SJCRH30 (cell line): ENCODE data around the gene KISS1R. TPM values are rescaled to one million over a fixed set of nuclear protein-coding genes. Genes with fewer than 3 reads are reported as not detected.

Source experiments
- DNase-seq, 2 experiments: peaks; one replicate each; pipeline ENCODE4 v3.0.0-alpha.2; 2015 to 2020
- H3K27ac ChIP-seq: fragments of 250-450 bp; sonication (Bioruptor Pico); 2 replicates; pipeline ENCODE4 v1.5.1; 2020; ENCODE audit warnings: mild to moderate bottlenecking, moderate library complexity
- H3K27me3 ChIP-seq: fragments of 250-450 bp; sonication (Bioruptor Pico); 2 replicates; pipeline ENCODE4 v1.5.1; 2020; ENCODE audit warnings: mild to moderate bottlenecking, moderate library complexity
- H3K36me3 ChIP-seq: fragments of 250-450 bp; sonication (Bioruptor Pico); 2 replicates; pipeline ENCODE4 v1.5.1; 2020; ENCODE audit warnings: mild to moderate bottlenecking, moderate library complexity
- H3K4me1 ChIP-seq: fragments of 250-450 bp; sonication (Bioruptor Pico); 2 replicates; pipeline ENCODE4 v1.5.1; 2020; ENCODE audit warnings: mild to moderate bottlenecking, moderate library complexity
- H3K4me3 ChIP-seq: fragments of 250-450 bp; sonication (Bioruptor Pico); 2 replicates; pipeline ENCODE4 v1.5.1; 2020; ENCODE audit warnings: mild to moderate bottlenecking, moderate library complexity
- H3K9me3 ChIP-seq: fragments of 250-450 bp; sonication (Bioruptor Pico); replicated peaks from 2 replicates; pipeline ENCODE4 v1.5.1; 2020; ENCODE audit warnings: mild to moderate bottlenecking, moderate library complexity
- total RNA-seq: library from RNA; depleted of rRNA; stranded (reverse); fragments of >200 nt; shearing (Covaris generic); gene quantifications from 2 replicates; pipeline ENCODE4 v1.2.3, GENCODE V29; 2014

Gene KISS1R
- total RNA-seq, 1 experiment from 2014 or later, result 0.08 TPM

- no peak overlapping the region for H3K27ac ChIP-seq
- no peaks in the 10 kb centered on the region for H3K9me3 ChIP-seq
- peaks cover 27% of the 10 kb centered on the region for H3K27me3 ChIP-seq
- H3K36me3 ChIP-seq, result no peaks in the 10 kb centered on the region
- H3K4me1 ChIP-seq, result peaks cover 8% of the 10 kb centered on the region
- H3K4me3 ChIP-seq, result no peak overlapping the region
- no peak for DNase-seq
Observed at GRCh38 chr19:918481-919198, 1.5 kb downstream of the KISS1R start.

- Histone ChIP-seq H3K4me3 (no peak overlapping the region), H3K36me3 (no peaks in the 10 kb centered on the region), H3K4me1 (peaks cover 11% of the 10 kb centered on the region), H3K27me3 (peaks cover 27% of the 10 kb centered on the region), H3K9me3 (no peaks in the 10 kb centered on the region), H3K27ac (no peak overlapping the region)
- DNase-seq, result no peak
Observed at GRCh38 chr19:919199-920050, 2.3 kb downstream of the KISS1R start.

DNA sequence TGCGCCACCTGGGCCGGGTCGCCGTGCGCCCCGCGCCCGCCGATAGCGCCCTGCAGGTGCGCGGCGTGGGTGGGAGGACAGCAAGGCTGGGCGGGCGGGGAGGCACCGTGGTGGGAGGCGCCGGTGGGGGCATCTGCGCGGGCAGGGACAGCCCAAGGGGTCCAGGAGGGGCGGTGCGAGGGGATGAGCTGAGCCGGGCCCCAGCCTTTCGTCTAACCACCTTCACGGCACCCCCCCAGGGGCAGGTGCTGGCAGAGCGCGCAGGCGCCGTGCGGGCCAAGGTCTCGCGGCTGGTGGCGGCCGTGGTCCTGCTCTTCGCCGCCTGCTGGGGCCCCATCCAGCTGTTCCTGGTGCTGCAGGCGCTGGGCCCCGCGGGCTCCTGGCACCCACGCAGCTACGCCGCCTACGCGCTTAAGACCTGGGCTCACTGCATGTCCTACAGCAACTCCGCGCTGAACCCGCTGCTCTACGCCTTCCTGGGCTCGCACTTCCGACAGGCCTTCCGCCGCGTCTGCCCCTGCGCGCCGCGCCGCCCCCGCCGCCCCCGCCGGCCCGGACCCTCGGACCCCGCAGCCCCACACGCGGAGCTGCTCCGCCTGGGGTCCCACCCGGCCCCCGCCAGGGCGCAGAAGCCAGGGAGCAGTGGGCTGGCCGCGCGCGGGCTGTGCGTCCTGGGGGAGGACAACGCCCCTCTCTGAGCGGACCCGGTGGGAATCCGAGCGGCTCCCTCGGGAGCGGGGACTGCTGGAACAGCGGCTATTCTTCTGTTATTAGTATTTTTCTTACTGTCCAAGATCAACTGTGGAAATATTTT lies 3.1 kb downstream of the KISS1R start:
- H3K27ac ChIP-seq, result no peak overlapping the region
- no peaks in the 10 kb centered on the region for H3K36me3 ChIP-seq
- 0 out of 2 replicates have a peak overlapping the region, but pooled peaks have one; percentile 21 for H3K4me3 ChIP-seq
- peaks cover 11% of the 10 kb centered on the region for H3K4me1 ChIP-seq
- H3K9me3 ChIP-seq, result no peaks in the 10 kb centered on the region
- peaks cover 27% of the 10 kb centered on the region for H3K27me3 ChIP-seq
- peak; percentile 71 to 76 for DNase-seq

GRCh38 chr19:924553-925086 lies 7.5 kb downstream of the KISS1R start:
- Histone ChIP-seq H3K9me3 (no peaks in the 10 kb centered on the region), H3K4me1 (peaks cover 11% of the 10 kb centered on the region), H3K36me3 (no peaks in the 10 kb centered on the region), H3K4me3 (peak overlapping the region; percentile 92), H3K27ac (no peak overlapping the region), H3K27me3 (no peaks in the 10 kb centered on the region; the same call in 1 of the 2 replicates)
- no peak for DNase-seq

- H3K4me3 ChIP-seq, result peak overlapping the region; percentile 92
- DNase-seq, result peak in 1 of 2 experiments; percentile 44
- H3K36me3 ChIP-seq, result no peaks in the 10 kb centered on the region; the same call in 1 of the 2 replicates
- peak overlapping the region; percentile 63 for H3K27ac ChIP-seq
- H3K9me3 ChIP-seq, result no peaks in the 10 kb centered on the region
- peaks cover 11% of the 10 kb centered on the region for H3K4me1 ChIP-seq
- no peaks in the 10 kb centered on the region for H3K27me3 ChIP-seq
Observed at GRCh38 chr19:925087-925525, 8.0 kb downstream of the KISS1R start.

GRCh38 chr19:925526-926322 lies 8.6 kb downstream of the KISS1R start, which contains the start of gene ARID3A:
TSS of gene ARID3A (plus strand) at chr19:926035. CDS start at chr19:929529, 3,494 bp downstream.
- DNase-seq, result peak; percentile 84 to 89
- peak within 1 kb of the TSS; percentile 63 for H3K27ac ChIP-seq
- H3K4me3 ChIP-seq, result peak within 1 kb of the TSS; percentile 92
- no peaks in the 10 kb centered on the region; the same call in 1 of the 2 replicates for H3K36me3 ChIP-seq
- no peaks in the 10 kb centered on the region for H3K27me3 ChIP-seq
- H3K4me1 ChIP-seq, result peaks cover 11% of the 10 kb centered on the region
- H3K9me3 ChIP-seq, result no peaks in the 10 kb centered on the region

- Histone ChIP-seq H3K9me3 (no peaks in the 10 kb centered on the region), H3K27ac (peak overlapping the region; percentile 38; the same call in 1 of the 2 replicates), H3K36me3 (no peaks in the 10 kb centered on the region; the same call in 1 of the 2 replicates), H3K4me3 (peak overlapping the region; percentile 92), H3K27me3 (no peaks in the 10 kb centered on the region), H3K4me1 (peaks cover 11% of the 10 kb centered on the region)
- DNase-seq, result no peak
Observed at GRCh38 chr19:926323-926588, 9.1 kb downstream of the KISS1R start.

DNA sequence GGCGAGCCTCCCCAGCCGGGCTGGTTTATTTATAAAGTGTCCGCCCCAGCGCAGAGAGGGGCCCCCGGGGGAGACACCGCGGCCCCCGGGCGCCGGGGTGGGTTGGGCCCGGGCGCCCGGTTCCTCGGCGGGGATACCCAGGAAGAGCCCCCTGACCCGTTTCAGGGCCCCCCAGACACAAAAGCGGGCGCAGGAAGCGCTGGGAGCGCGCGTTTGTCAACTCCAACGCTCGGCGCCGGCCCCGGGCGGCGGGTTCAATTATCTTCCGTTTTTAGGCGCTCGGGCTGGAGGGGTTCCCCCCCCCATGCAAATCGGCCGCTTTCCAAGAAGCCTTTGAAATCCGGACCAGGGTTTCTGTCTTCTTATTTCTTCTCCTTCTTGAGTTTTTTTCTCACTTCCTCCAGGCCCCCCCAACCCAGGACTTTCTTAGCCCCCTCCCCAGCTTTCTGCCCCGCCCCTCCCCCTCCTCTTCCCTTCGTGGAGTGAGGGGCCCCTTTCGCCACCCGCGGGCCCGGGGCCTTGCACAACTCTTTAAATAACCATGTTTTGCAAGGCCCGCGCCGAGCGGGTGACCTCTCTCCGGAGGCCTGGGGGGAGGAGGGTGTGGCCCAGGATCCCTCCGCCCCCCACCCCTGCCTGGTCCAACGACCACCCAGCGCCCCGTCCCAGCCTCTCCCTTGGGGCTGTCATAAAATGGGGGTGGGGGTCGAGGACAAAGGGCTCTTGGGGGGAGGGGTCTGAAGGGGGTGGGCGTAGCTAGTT lies 9.6 kb downstream of the KISS1R start:
- H3K27me3 ChIP-seq, result no peaks in the 10 kb centered on the region
- H3K36me3 ChIP-seq, result no peaks in the 10 kb centered on the region; the same call in 1 of the 2 replicates
- H3K27ac ChIP-seq, result peak overlapping the region; percentile 38; the same call in 1 of the 2 replicates
- H3K4me1 ChIP-seq, result peaks cover 11% of the 10 kb centered on the region
- H3K9me3 ChIP-seq, result no peaks in the 10 kb centered on the region
- DNase-seq, result peak; percentile 41 to 42
- H3K4me3 ChIP-seq, result peak overlapping the region; percentile 92

DNA sequence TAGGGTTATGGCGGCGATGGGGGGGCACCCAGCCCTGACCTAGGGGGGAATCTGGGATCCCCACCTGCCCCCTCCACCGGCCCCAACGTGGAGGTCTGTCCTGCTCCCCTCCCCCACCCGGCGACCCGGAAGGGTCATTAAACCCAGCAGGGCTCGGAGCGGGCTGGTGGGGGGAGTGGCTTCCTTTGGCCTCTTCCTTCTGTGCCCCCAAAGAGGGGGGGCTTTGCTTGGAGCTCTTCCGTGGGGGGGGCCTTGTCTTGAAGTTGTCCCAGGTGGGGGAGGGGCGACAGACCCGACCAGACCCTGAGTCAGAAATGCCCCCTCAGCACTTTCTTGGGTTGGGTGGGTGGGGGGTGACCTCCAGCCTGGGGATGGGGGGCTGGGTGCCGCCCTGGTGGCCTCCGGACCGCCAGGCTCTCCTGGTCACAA lies 10.2 kb downstream of the KISS1R start:
- H3K4me3 ChIP-seq, result peak overlapping the region; percentile 92
- H3K27me3 ChIP-seq, result no peaks in the 10 kb centered on the region
- H3K9me3 ChIP-seq, result no peaks in the 10 kb centered on the region
- H3K4me1 ChIP-seq, result peaks cover 12% of the 10 kb centered on the region
- no peak overlapping the region for H3K27ac ChIP-seq
- peak in 1 of 2 experiments; percentile 26 for DNase-seq
- no peaks in the 10 kb centered on the region; the same call in 1 of the 2 replicates for H3K36me3 ChIP-seq

DNA sequence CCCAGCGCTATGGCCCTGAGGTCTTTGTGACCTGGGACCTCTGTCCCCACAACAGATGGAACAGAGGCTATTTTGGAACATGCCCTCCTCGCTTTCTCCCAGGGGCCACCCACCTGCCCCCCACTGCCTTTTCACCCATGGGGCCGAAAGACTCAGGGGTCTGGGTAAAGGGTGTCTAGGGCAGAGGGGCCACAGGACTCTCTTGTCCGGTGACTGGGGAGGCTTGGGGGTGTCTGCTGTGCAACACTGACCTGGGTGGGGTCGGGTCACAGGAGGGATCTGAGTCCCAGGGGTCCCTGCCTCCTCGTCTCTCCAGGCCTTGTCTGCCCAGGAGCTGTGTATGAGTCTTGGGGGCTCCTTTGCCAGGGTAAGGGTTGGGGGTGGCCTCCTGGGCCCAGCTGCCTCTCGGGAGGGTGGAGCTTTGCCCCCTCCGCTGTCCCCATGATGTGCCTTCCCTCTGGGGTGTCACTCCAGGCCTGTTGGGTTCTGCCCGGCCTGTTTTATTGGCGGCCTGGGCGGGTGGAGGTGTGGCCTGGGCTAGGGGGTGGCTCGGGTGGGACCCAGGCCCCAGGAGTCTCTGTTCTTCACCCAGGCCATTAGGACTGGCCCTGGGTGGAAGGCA lies 10.8 kb downstream of the KISS1R start:
- Histone ChIP-seq H3K27me3 (no peaks in the 10 kb centered on the region), H3K36me3 (no peaks in the 10 kb centered on the region; the same call in 1 of the 2 replicates), H3K27ac (no peak overlapping the region), H3K4me1 (peaks cover 17% of the 10 kb centered on the region), H3K9me3 (no peaks in the 10 kb centered on the region), H3K4me3 (no peak overlapping the region)
- DNase-seq, result no peak

DNA sequence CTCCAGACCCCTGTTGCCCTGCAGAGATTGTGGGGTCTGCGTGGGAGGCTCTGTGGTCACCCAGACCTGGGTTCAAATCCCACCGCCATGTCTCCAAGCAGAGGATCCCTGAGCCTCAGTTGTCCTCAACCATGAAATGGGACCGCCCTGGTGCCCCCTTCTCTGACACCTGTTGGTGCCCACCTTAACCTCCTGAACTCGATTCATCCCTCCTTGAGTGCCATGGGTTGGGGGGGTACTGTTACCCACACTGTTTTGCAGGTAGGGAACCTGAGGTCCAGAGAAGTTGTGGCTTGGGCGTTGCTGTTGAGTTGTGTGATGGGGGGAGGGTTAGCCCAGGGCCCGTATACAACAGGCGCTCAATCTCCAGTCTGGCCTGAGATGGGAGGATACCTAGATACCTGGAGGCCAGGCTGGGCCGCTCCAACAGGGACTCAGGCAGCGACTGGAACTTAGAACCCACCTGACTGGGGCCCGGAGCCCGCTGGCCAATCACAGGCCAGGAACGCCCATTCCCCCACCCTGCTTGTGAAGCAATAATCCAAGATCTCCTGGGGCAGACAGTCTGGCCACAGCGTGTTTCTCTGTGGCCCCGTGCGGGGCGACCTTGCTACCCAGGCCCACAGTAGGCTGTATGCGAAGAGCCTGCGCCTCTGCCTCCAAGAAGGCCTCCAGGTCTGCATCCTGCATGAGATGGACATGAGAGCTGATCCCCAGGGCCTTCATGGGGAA lies 11.5 kb downstream of the KISS1R start:
- no peak overlapping the region for H3K4me3 ChIP-seq
- H3K27me3 ChIP-seq, result no peaks in the 10 kb centered on the region
- peaks cover 18% of the 10 kb centered on the region for H3K4me1 ChIP-seq
- DNase-seq, result no peak
- no peak overlapping the region for H3K27ac ChIP-seq
- H3K9me3 ChIP-seq, result no peaks in the 10 kb centered on the region
- no peaks in the 10 kb centered on the region; the same call in 1 of the 2 replicates for H3K36me3 ChIP-seq

DNA sequence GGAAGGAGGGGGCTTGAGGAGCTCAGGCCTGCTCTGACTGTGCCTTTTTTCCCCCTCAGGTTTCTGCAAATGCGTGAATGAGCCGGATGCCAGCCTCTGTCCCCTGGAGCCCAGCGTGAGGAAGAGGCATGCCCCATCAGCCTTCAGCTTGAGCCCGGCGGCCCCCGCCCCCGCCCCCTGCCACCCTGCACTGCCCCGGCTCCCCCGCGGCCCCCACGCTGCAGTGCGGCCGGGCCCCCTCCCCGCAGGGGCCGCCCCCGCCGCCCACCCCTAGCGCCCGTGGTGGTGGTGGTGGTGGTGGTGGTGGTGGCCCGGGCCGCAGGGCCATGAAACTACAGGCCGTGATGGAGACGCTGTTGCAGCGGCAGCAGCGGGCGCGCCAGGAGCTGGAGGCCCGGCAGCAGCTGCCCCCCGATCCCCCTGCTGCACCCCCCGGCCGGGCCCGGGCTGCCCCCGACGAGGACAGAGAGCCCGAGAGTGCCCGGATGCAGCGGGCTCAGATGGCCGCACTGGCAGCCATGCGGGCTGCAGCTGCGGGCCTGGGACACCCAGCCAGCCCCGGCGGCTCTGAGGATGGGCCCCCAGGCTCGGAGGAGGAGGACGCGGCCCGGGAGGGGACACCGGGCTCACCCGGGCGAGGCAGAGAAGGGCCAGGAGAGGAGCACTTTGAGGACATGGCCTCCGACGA lies 12.2 kb downstream of the KISS1R start:
- Histone ChIP-seq H3K36me3 (no peaks in the 10 kb centered on the region; the same call in 1 of the 2 replicates), H3K27me3 (no peaks in the 10 kb centered on the region), H3K27ac (no peak overlapping the region), H3K9me3 (no peaks in the 10 kb centered on the region), H3K4me3 (no peak overlapping the region), H3K4me1 (peaks cover 21% of the 10 kb centered on the region)
- no peak for DNase-seq
